H7 (cell line): Measurements from ENCODE around the gene SVEP1. TPM values are rescaled to one million over a fixed set of nuclear protein-coding genes. Genes with fewer than 3 reads are reported as not detected.
"Not testable (repeated sequence)": the region's sequence is repeated elsewhere in the genome, so short reads cannot be mapped to it uniquely, and the experiment has no call there.

Experiments
- DNase-seq: peaks from one replicate; pipeline ENCODE4 v3.0.0; 2012
- H3K27me3 ChIP-seq: 2 replicates; pipeline ENCODE4 v1.6.0; 2011; ENCODE audit warnings: mild to moderate bottlenecking, low read length; ENCODE audit not compliant: control insufficient read depth, insufficient read depth
- H3K36me3 ChIP-seq: replicated peaks from 2 replicates; pipeline ENCODE4 v1.5.1; 2011; ENCODE audit warnings: low read length; ENCODE audit not compliant: control insufficient read depth, insufficient read depth
- H3K4me3 ChIP-seq: 2 replicates; pipeline ENCODE4 v1.5.1; 2011; ENCODE audit warnings: low read depth, mild to moderate bottlenecking, control low read depth, low read length, moderate library complexity; ENCODE audit not compliant: insufficient read depth
- total RNA-seq: library from RNA; depleted of rRNA; stranded (reverse); fragments of >200 nt; shearing (Covaris generic); gene quantifications from 2 replicates; pipeline ENCODE4 v1.2.3, GENCODE V29; 2014; rRNA removed

Gene SVEP1
- total RNA-seq, result 0.24 and 0.30 TPM in 2 replicates

- Histone ChIP-seq H3K4me3 (peak within 1 kb of the TSS; percentile 67), H3K36me3 (no peaks in the 10 kb centered on the region), H3K27me3 (peaks cover 42% of the 10 kb centered on the region)
- DNase-seq, result peak; percentile 74
These were observed at the start of gene SVEP1 for GRCh38 chr9:110579034-110579861. SVEP1 (minus strand) TSS chr9:110579741; CDS start chr9:110579543, 198 bp downstream.

- Histone ChIP-seq H3K4me3 (no peak overlapping the region), H3K27me3 (no peaks in the 10 kb centered on the region), H3K36me3 (no peaks in the 10 kb centered on the region)
- no peak for DNase-seq
These were observed 46.7 kb upstream of the SVEP1 start for GRCh38 chr9:110626101-110626829.

GRCh38 chr9:110623462-110624025 is 44.0 kb upstream of the SVEP1 start:
- no peaks in the 10 kb centered on the region for H3K36me3 ChIP-seq
- H3K4me3 ChIP-seq, result no peak overlapping the region
- no peak for DNase-seq
- H3K27me3 ChIP-seq, result no peaks in the 10 kb centered on the region

GRCh38 chr9:110622368-110622767 is 42.8 kb upstream of the SVEP1 start:
- DNase-seq, result no peak
- Histone ChIP-seq H3K27me3 (no peaks in the 10 kb centered on the region), H3K4me3 (no peak overlapping the region), H3K36me3 (no peaks in the 10 kb centered on the region)

GRCh38 chr9:110620726-110621125 is 41.2 kb upstream of the SVEP1 start:
- no peaks in the 10 kb centered on the region for H3K36me3 ChIP-seq
- H3K27me3 ChIP-seq, result no peaks in the 10 kb centered on the region
- no peak for DNase-seq
- no peak overlapping the region for H3K4me3 ChIP-seq

- no peak for DNase-seq
- no peaks in the 10 kb centered on the region for H3K27me3 ChIP-seq
These were observed 40.3 kb upstream of the SVEP1 start for GRCh38 chr9:110619831-110620230.

GRCh38 chr9:110615498-110615897 is 36.0 kb upstream of the SVEP1 start:
- no peaks in the 10 kb centered on the region for H3K27me3 ChIP-seq
- DNase-seq, result no peak
- no peaks in the 10 kb centered on the region for H3K36me3 ChIP-seq
- H3K4me3 ChIP-seq, result no peak overlapping the region

More at GRCh38 chr9:110619831-110620230, 40.3 kb upstream of the SVEP1 start:
- H3K4me3 ChIP-seq, result no peak overlapping the region
- no peaks in the 10 kb centered on the region for H3K36me3 ChIP-seq

GRCh38 chr9:110614576-110614975 is 35.0 kb upstream of the SVEP1 start:
- not testable (repeated sequence) for H3K27me3 ChIP-seq, DNase-seq, H3K4me3 ChIP-seq

GRCh38 chr9:110606179-110606790 is 26.7 kb upstream of the SVEP1 start:
- no peaks in the 10 kb centered on the region for H3K27me3 ChIP-seq
- H3K4me3 ChIP-seq, result no peak overlapping the region
- no peaks in the 10 kb centered on the region for H3K36me3 ChIP-seq
- DNase-seq, result no peak

More at GRCh38 chr9:110614576-110614975, 35.0 kb upstream of the SVEP1 start:
- H3K36me3 ChIP-seq, result not testable (repeated sequence)

- Histone ChIP-seq H3K36me3 (no peaks in the 10 kb centered on the region), H3K27me3 (no peaks in the 10 kb centered on the region), H3K4me3 (no peak overlapping the region)
- DNase-seq, result no peak
These were observed 26.0 kb upstream of the SVEP1 start for GRCh38 chr9:110605565-110605964.

GRCh38 chr9:110604171-110604601 is 24.6 kb upstream of the SVEP1 start:
- no peak for DNase-seq
- no peaks in the 10 kb centered on the region for H3K27me3 ChIP-seq
- H3K36me3 ChIP-seq, result no peaks in the 10 kb centered on the region
- H3K4me3 ChIP-seq, result no peak overlapping the region

GRCh38 chr9:110602281-110602680 is 22.7 kb upstream of the SVEP1 start:
- Histone ChIP-seq H3K4me3 (no peak overlapping the region), H3K27me3 (no peaks in the 10 kb centered on the region), H3K36me3 (no peaks in the 10 kb centered on the region)
- no peak for DNase-seq

GRCh38 chr9:110601098-110601497 is 21.6 kb upstream of the SVEP1 start:
- H3K4me3 ChIP-seq, result no peak overlapping the region
- no peaks in the 10 kb centered on the region for H3K27me3 ChIP-seq
- H3K36me3 ChIP-seq, result no peaks in the 10 kb centered on the region
- DNase-seq, result no peak

GRCh38 chr9:110599468-110599867 is 19.9 kb upstream of the SVEP1 start:
- H3K4me3 ChIP-seq, result no peak overlapping the region
- H3K27me3 ChIP-seq, result no peaks in the 10 kb centered on the region
- no peak for DNase-seq
- H3K36me3 ChIP-seq, result no peaks in the 10 kb centered on the region
